Right renal pelvis (tissue), 4 donors: ENCODE results near the gene CLIP1. TPM values are rescaled to one million over a fixed set of nuclear protein-coding genes. Genes with fewer than 3 reads are reported as not detected.
"Not testable (repeated sequence)": the region's sequence is repeated elsewhere in the genome, so short reads cannot be mapped to it uniquely, and the experiment has no call there.

Experiments
- DNase-seq, 4 donors: peaks; one replicate each; pipeline ENCODE4 v3.0.0-alpha.2; 2013; ENCODE audit warnings: low read depth in 4 of 4, low spot score in 3 of 4, missing footprints in 1 of 4
- polyA plus RNA-seq, 4 donors: library from polyadenylated mRNA; unstranded; fragments of 120-200 nt; gene quantifications; one replicate each; pipeline ENCODE4 v1.2.1, GENCODE V29; 2013; ENCODE audit not compliant: insufficient read length in 4 of 4

CLIP1 gene
- polyA plus RNA-seq, 4 donors = 33.6 to 42.5 (median 39.6) TPM

DNA sequence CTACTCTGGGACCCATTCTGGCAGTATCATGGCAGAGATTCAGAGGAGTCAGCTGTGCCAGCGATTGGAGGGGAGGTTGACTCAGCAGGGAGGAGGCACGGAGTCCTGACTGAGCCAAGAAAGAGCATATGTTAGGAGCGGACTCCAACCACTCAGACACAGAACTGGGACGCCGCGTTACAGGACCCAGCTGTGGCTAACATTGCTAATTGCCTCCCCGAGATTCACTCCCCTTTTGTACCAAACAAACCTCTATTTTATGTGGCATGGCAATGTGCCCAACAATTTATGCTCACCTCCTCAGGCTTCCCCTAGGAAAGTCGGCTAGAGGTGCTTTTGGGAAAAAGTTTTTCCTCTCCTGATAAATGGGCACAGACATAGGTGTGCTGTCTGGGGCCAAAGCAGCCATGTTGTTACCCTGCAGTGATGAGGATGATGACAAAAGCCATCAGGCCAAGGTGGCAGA lies 15.2 kb upstream of the CLIP1 start:
- no peak for DNase-seq

DNA sequence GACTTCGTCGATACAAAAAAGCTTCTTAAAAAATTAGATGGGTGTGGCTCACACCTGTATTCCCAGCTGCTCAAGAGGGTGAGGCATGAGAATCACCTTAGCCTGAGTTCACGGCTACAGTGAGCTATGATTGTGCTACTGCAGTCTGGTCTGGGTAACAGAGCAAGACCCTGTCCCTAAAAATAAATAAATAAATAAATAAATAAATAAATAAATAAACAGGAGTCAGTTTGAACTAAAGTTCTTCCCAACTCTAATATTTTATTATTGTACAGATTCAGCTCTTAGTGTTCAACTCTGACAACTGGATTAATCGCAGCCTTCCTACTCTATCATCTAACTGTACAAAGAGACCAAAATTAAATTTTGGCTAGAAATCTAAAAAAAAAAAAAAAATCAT lies 12.7 kb upstream of the CLIP1 start:
- DNase-seq = no peak

DNA sequence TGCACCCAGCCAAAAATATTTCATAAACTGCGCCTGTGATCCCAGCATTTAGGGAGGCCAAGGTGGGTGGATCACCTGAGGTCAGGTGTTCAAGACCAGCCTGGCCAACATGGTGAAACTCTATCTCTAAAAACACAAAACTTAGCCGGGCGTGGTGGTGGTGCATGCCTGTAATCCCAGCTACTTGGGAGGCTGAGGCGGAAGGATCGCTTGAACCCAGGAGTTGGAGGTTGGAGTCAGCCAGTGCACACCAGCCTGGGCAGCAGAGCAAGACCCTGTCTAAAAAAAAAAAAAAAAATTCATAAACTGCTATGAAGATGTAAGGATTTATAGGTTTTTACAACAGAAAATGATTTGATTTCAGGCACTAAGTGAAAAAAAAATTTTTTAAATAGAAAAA lies 6.6 kb upstream of the CLIP1 start:
- DNase-seq = not testable (repeated sequence)

DNA sequence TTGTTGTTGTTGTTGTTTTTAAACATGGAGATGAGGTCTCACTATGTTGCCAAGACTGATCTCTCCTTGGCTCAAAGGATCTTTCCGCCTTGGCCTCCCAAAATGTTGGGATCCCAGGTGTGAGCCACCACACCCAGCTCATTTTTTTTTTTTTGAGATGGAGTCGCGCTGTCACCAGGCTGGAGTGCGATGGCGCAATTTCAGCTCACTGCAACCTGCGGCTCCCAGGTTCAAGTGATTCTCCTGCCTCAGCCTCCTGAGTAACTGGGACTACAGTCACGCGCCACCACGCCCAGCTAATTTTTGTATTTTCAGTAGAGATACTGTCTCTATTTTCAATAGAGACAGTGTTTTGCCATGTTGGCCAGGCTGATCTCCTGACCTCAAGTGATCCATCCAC lies 4.9 kb upstream of the CLIP1 start:
- DNase-seq = no peak

DNA sequence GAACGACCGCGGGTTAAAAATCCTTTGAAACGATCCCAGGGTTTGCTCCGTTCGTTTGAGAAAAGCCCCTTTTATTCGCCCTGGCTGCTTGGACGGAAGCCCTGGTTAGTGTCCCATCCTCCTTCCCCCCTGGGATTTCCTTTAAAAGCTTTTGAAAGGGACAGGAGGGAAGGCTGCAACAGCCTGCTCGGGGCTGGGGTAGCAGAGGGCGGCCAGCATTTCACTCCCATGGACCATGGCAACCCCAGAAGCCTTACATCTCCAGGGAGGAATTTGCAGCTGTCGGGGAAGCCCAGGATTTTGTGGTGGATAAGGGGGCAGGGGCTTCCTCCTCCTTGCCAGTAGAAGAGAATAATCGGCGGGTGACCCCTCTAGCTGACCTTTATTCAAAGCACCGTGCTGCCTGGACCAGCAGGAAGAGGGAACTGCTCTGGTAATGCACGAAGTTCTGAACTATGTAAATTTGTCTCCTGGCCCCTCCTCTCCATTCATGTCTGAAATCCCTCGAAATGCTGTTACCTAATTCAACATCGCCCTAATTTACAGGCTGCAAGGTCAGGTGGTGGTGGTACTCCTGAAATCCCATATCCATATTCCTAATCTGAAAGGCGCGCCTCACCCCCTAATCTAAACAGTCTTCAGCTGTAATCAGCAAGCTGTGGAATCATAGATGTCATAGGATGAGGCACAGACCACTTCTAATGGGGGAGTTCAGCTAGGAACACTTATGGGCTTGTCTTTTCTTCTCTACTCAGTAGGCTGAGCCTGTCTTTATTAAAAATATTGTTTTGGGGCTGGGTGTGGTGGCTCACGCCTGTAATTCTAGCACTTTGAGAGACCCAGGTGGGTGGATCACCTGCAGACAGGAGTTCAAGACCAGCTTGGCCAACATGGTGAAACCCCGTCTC lies 1.0 kb upstream of the CLIP1 start:
- no peak for DNase-seq

DNA sequence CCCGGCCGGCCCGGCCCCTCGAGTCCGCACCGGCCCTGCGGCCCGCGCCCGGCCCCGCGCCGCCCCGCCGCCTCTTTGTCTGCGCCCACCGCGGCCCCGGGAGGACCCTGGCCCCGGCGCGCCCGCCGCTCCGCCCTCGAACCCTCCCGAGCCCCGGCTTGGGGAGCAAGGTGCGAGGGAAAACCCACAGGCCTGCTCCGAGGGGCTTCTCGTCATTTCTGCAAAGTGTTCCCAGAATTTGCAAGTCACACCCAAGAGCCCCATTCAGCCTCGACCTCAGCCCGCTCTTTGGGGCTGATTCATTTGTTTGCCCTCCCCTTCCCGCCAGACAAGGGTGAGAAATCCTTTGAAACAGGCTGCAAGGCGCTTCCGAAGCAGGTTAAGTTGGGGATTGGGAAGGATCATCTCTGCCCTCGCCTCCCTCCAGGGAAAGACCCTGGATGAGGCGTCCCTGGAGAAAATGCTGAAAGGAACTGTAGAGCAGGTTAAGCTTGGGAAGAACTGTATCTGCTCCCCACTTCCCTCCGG lies 325 bp upstream of the CLIP1 start:
- no peak for DNase-seq

DNA sequence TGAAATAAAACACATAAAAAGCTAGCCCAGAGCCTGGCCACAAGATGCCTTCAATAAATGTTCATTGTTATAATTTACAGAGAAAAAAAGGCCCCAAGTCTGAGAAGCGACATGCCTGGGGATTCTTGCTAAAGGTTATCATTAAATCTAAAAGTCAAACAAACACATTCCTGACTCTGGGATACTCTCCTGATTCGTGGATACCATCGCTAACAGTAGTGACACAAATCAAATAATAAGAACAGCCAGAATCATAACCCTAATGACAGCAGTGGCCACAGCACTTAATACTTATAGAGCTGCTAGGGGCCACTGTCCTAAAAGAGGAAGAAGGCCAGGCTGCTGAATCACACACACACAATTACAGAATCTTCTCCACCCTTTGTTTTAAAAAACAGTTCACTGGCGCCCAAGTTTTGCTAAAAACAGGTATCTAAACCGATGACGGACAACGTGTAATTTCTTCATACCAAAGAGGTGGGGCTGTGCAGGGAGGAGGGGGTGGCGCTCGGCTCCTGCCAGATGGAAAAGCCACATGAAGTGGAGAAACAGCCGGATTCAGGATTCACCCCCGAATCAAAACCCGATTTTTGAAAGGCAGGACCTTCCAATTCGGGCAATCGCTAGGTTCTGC lies 1.2 kb downstream of the CLIP1 start:
- no peak for DNase-seq

DNA sequence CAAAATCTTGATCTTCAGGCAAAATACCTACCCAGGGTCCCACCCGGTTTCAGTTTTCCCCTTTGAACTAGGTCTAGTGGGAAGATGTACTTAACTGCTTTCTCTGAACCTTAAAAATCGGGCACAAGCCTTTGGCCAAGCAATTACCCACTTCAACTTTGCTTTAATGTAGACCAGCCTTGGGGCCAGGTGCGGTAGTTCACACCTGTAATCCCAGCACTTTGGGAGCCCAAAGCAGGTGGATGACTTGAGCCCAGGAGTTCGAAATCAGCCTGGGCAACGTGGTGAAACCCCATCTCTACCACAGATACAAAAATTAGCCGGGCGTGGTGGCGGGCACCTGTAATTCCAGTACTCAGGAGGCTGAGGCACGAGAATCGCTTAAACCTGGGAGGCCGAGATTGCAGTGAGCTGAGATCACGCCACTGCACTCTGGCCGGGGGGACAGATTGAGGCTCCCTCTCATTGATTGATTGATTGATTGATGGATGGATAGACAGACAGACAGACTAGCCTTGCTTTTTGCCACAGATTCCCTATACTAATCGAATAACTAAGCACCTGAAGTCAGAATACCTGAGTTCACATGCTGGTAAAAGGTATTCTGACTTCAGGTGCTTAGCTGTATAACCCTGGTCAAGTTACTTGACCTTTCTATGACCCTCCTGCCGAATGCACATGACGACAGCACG lies 1.9 kb downstream of the CLIP1 start:
- no peak for DNase-seq

DNA sequence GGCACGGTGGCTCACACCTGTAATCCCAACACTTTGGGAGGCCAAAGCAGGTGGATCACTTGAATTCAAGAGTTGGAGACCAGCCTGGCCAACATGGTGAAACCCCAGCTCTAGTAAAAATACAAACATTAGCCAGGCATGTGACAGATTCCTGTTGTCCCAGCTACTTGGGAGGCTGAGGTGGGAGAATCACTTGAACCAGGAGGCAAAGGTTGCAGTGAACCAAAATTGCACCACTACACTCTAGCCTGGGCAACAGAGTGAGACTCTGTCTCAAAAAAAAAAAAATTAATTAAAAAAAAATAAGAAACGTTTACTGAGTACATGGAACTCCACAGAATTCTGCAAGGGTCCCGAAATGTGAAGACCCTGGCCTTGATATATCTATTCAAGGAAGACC lies 3.4 kb downstream of the CLIP1 start:
- DNase-seq = not testable (repeated sequence)

DNA sequence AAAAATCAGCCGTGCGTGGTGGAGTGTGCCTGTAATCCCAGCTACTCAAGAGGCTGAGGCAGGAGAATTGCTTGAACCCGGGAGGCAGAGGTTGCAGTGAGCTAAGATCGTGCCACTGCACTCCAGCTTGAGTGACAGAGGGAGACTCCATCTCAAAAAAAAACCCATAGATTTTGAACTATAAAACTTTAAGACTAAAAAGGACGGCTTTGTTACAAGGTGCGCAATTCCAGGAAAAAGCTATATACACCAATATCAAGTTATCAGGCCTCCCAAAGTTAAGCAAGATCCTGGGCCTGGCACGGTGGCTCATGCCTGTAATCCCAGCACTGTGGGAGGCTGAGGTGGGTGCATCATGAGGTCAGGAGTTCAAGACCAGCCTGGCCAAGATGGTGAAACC lies 6.8 kb downstream of the CLIP1 start:
- DNase-seq = not testable (repeated sequence)

DNA sequence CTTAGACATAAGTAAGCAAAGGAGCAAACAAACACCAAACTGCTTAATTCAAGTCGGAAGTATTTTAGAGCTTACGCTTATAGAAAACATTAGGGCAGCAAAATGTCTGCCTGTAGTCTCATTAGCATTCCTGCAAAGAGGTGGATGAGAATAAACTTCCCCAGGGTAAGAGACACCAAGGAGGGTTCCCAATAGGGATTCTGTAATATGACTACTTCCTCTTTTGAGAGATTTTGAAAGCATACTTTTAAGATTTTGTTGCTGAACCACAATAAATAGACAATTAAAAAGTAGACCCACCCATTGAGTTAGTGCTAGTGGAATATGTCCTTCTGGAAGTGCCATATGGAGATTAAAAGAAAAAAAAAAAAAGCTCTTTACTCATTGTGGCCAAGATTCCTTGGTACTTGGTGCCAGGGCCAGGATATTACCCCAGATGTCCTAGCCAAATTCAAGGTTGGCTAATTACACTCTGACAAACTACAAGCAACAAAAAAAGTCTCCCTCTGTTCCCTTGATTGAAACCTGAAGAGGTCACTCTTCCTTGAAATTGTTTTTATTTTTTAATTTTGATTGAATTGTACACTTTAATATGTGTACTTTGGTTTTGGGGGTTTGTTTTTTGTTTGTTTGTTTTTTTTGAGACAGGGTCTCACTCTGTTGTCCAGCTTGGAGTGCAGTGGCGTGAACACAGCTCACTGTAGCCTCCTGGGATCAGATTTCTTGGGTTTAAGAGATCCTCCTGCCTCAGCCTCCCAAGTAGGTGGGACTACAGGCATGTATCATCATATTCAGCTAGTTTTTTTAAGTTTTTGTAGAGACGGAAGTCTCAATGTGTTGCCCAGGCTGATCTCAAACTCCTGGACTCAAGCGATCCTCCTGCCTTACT lies 8.7 kb downstream of the CLIP1 start:
- no peak for DNase-seq

DNA sequence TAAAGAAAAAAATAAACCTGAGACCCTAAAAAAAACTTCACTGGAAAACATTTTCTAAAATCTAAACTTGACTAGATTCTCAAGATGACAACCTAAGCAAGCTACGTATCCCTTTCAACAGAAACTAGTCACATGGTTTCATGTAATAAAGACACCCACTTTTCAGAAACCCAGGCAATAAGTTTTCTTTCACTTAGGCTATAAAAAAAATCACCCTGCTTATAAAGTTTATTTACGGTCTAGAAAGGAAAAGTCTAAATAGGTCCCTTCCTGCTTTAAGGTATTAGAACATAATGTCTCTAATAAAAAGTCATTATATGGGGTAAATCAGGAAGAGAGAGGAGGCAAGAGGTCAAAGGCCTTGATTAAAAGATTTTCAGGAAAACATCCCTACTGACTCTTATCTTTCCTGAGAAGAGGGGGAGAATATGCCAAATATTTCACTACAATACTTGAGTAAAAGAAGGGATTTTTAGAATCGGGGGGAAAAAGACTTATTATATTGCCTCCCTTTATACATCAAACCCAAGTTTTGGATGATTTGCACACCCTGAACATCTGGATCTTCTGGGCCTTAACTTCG lies 9.5 kb downstream of the CLIP1 start:
- no peak for DNase-seq

DNA sequence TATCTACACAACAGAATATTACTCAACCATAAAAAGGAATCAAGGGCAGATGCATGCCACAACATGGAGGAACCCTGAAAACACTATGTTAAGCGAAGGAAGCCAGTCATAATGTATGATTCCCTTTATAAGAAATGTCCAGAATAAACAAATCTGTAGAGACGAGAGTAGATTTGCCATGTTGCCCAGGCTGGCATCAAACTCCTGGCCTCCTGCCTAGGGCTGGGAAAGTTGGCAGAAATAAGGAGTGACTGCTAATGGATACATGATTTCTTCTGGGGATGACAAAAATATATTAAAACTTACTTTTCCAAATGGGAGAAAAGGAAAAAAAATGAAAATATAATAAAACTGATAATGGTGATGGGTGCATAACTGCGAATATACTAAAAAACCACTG lies 10.9 kb downstream of the CLIP1 start:
- no peak for DNase-seq

DNA sequence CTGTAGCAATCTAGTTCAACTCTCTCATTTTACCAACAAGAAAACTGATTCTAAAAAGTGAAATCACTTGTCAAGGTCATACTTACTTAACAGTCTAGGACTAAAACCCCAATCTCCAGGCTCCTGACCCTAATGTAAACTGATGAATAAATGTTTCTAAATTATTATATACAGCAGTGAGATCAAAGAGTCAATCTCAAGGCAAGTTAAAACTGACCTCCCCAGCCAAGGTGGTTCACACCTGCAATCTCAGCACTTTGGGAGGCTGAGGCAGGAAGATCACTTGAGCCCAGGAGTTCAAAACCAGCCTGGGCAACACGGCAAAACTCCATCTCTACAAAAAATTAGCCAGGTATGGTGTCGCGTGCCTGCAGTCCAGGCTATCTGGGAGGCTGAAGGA lies 15.3 kb downstream of the CLIP1 start:
- no peak for DNase-seq

DNA sequence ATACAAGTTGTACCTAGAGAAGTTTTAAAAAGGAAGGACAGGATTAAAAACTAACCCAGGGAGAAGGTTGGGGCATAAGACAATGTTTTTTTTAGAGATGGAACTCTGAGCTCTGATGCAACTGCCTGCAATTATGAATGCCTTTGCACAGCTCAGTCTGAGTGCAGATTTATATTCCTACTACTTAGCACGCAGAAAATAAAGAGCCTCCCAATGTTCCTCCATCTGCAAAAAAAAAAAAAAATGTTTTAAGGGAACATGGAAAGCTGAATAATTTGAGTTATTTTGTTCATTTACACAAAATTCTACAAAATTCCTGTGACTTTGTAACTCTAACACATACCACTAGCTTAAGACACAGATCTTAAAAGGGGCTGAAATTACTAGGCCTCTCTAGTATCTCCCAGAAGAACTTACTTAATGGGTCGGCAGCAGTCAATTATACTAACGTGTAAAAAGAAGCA lies 15.7 kb downstream of the CLIP1 start:
- DNase-seq = no peak

DNA sequence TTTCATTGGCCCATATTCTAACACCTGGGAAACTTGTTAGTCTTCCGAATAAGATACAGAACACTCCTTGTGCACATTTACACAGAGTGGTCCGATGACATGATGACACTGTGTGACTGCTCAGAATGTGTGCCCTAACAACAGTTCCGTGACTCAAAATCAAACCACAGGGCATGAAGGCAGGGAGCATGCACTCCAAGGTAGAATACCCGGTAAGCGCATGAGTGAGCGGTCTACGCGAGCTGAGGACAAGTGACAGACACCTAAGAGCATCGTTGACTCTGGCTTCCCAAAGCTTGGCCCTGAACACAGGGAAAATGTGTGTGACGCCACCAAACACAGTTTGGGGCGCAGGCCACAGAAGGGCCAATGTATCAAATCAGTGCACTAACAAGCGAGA lies 18.6 kb downstream of the CLIP1 start:
- DNase-seq = no peak

DNA sequence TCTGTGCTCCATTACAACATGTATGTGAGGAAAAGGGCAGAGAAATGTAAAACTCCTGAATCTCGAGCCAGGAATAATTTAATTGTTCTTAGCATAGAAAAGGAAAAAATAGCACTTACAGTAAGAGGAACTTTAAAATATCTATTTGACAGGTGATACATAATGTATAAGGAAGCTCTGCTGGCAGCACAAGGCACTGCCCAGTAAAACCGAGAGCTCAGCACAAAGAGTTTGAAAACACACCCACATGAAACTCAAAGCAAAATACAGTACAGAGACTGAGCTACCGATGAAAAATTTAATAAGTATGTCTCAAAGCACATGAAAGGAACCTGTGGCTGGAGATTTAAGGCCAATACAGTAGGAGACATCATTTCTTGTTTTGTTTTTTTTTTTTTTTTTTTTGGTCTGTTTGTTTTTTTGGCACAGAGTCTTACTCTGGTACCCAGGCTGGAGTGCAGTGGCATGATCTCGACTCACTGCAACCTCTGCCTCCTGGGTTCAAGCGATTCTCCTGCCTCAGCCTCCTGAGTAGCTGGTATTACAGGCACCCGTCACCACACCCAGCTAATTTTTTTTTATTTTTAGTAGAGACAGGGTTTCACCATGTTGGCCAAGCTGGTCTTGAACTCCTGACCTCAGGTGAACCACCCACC lies 19.2 kb downstream of the CLIP1 start:
- DNase-seq = no peak

DNA sequence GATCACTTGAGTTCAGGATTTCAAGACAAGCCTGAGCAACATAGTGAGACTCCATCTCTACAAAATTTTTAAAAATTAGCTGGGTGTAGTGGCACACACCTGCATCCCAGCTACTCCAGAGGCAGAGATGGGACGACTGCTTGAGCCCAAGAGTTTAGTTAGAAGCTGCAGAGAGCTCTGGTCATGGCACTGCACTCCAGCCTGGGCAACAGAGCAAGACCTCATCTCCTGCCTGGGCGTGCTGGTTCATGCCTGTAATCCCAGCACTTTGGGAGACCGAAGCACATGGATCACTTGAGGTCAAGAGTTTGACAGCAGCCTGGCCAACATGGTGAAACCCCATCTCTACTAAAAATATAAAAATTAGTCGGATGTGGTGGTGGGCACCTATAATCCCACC lies 20.2 kb downstream of the CLIP1 start:
- DNase-seq = no peak
